ENCODE measurements around the gene FAM47C. TPM values are rescaled to one million over a fixed set of nuclear protein-coding genes. Genes with fewer than 3 reads are reported as not detected.
"Not testable (repeated sequence)": the region's sequence is repeated elsewhere in the genome, so short reads cannot be mapped to it uniquely, and the experiment has no call there.

FAM47C gene
- polyA plus RNA-seq, 3 donors, result 0.06 TPM; not detected in 2

- not testable (repeated sequence) for DNase-seq (ENCODE audit: extremely low read depth in 1 of 11, low read depth in 9 of 11, low spot score in 4 of 11)
These were observed 49.4 kb downstream of the FAM47C start for GRCh38 chrX:37057572-37057971.

GRCh38 chrX:37060999-37061398 lies 52.8 kb downstream of the FAM47C start:
- peak in 9 of 11 donors; percentile 6 to 32 (median 15) for DNase-seq (ENCODE audit: extremely low read depth in 1 of 11, low read depth in 9 of 11, low spot score in 4 of 11)

All from renal cortex interstitium (tissue), 11 donors.